B cell (primary cell): Measurements from ENCODE around the gene CDK8. TPM values are rescaled to one million over a fixed set of nuclear protein-coding genes. Genes with fewer than 3 reads are reported as not detected.

Experiments
- ATAC-seq: fragments of 200-7000 bp; cut with Tn5 transposase; one replicate; pipeline ENCODE4 v1.10.0; 2021; ENCODE audit warnings: low read depth, mild to moderate bottlenecking, moderate number of reproducible peaks, moderate library complexity
- CTCF ChIA-PET: fragments of 350-600 bp; sonication (Branson Sonifier 250); formaldehyde crosslinking; loops from one replicate; lab custom pipeline; 2021; ENCODE audit warnings: antibody characterized with exemption, inconsistent platforms; lab: Charles Lee
- POLR2A ChIA-PET: fragments of 350-600 bp; sonication (Branson Sonifier 250); formaldehyde crosslinking; loops from one replicate; lab custom pipeline; 2021; ENCODE audit warnings: antibody characterized with exemption; lab: Charles Lee
- DNase-seq: peaks from one replicate; pipeline ENCODE4 v3.0.0; 2013
- H2AFZ ChIP-seq: 2 replicates; pipeline ENCODE4 v1.6.1; 2012; ENCODE audit warnings: mild to moderate bottlenecking, low read depth, low read length; ENCODE audit not compliant: insufficient read depth, poor library complexity, severe bottlenecking
- H3K27ac ChIP-seq, 2 donors: 1 replicate in 1 of 2; 2 replicates in 1 of 2; pipeline ENCODE4 v1.5.1; 2012 to 2013; ENCODE audit warnings: low read length in 2 of 2, mild to moderate bottlenecking in 2 of 2, moderate library complexity in 1 of 2
- H3K27me3 ChIP-seq, 4 experiments: fragments of 200-600 bp in 1 of 4; sonication (generic) in 1 of 4; replicated peaks in 1 of 4; 1 replicate in 2 of 4; 2 replicates in 2 of 4; pipeline versions ENCODE4 v1.6.1 to v1.7.0; 2013 to 2016; ENCODE audit warnings: low read length in 3 of 4, mild to moderate bottlenecking in 2 of 4, mixed read lengths in 1 of 4, moderate library complexity in 1 of 4; ENCODE audit not compliant: insufficient read depth in 4 of 4, control insufficient read depth in 3 of 4; ENCODE audit errors: control extremely low read depth in 1 of 4
- H3K36me3 ChIP-seq, 2 experiments: replicated peaks in 1 of 2; 1 replicate in 1 of 2; 2 replicates in 1 of 2; pipeline versions ENCODE4 v1.6.1 to v1.7.1; 2013; ENCODE audit warnings: low read length in 1 of 2; ENCODE audit not compliant: insufficient read depth in 2 of 2, control insufficient read depth in 1 of 2; ENCODE audit errors: control extremely low read depth in 1 of 2, extremely low read depth in 1 of 2
- H3K4me1 ChIP-seq, 2 donors: fragments of 200-600 bp in 1 of 2; sonication (generic) in 1 of 2; 1 replicate in 1 of 2; 2 replicates in 1 of 2; pipeline versions ENCODE4 v1.5.1 to v1.6.1; 2013 to 2017; ENCODE audit warnings: low read length in 2 of 2; ENCODE audit not compliant: control insufficient read depth in 2 of 2, insufficient read depth in 2 of 2
- H3K4me2 ChIP-seq: replicated peaks from 2 replicates; pipeline ENCODE3; 2012; ENCODE audit warnings: mild to moderate bottlenecking, low read depth, low read length; ENCODE audit not compliant: poor library complexity, severe bottlenecking
- H3K4me3 ChIP-seq, 5 experiments: fragments of 200-600 bp in 1 of 5; sonication (generic) in 1 of 5; 1 replicate in 3 of 5; 2 replicates in 2 of 5; pipeline versions ENCODE4 v1.5.1 to v1.7.0; 2011 to 2016; ENCODE audit warnings: low read length in 4 of 5, mild to moderate bottlenecking in 4 of 5, low read depth in 2 of 5, control low read depth in 1 of 5, moderate library complexity in 1 of 5; ENCODE audit not compliant: insufficient read depth in 1 of 5; ENCODE audit errors: control extremely low read depth in 1 of 5, extremely low read depth in 1 of 5
- H3K79me2 ChIP-seq: fragments of 200-600 bp; sonication (generic); one replicate; pipeline ENCODE4 v1.6.0; 2016; ENCODE audit warnings: low read length; ENCODE audit not compliant: control insufficient read depth, insufficient read depth
- H3K9ac ChIP-seq: fragments of 200-600 bp; sonication (generic); 2 replicates; pipeline ENCODE4 v1.6.1; 2017; ENCODE audit warnings: mild to moderate bottlenecking, low read length, moderate library complexity
- H3K9me3 ChIP-seq, 3 donors: one replicate each; pipeline versions ENCODE4 v1.6.1 to v1.7.1; 2013; ENCODE audit warnings: low read length in 2 of 3; ENCODE audit not compliant: control insufficient read depth in 2 of 3, insufficient read depth in 1 of 3; ENCODE audit errors: control extremely low read depth in 1 of 3
- H4K20me1 ChIP-seq: 2 replicates; pipeline ENCODE4 v1.6.0; 2012; ENCODE audit warnings: mild to moderate bottlenecking, low read length; ENCODE audit not compliant: insufficient read depth, control insufficient read depth, poor library complexity, severe bottlenecking
- H3K27ac Mint-ChIP-seq: one replicate; pipeline ENCODE4 v1.8.0; 2021; ENCODE audit warnings: mixed read lengths
- H3K27me3 Mint-ChIP-seq: one replicate; pipeline ENCODE4 v1.8.0; 2021; ENCODE audit warnings: mixed read lengths
- H3K4me1 Mint-ChIP-seq: one replicate; pipeline ENCODE4 v1.8.0; 2021; ENCODE audit warnings: mixed read lengths
- H3K4me3 Mint-ChIP-seq: one replicate; pipeline ENCODE4 v1.8.0; 2021; ENCODE audit warnings: mixed read lengths
- H3K9me3 Mint-ChIP-seq: one replicate; pipeline ENCODE4 v1.8.0; 2022; ENCODE audit warnings: mixed read lengths; ENCODE audit not compliant: insufficient read depth
- EZH2 ChIP-seq: IDR thresholded peaks from 2 replicates; pipeline ENCODE4 v1.6.1; 2012; ENCODE audit warnings: borderline replicate concordance, low read depth, mild to moderate bottlenecking, moderate library complexity, low read length; ENCODE audit not compliant: insufficient read depth, poor library complexity, severe bottlenecking
- WGBS: methylation state at CpG from one replicate; pipeline ENCODE4 v1.1.5; 2013; ENCODE audit warnings: missing lambda C conversion rate; ENCODE audit not compliant: insufficient coverage; 5-methylcytosine and 5-hydroxymethylcytosine counted together
- intact Hi-C: fragments of 100-400 bp; cut with micrococcal nuclease; formaldehyde crosslinking; loops from one replicate; pipeline ENCODE4 v1.10.0; 2022
- polyA plus RNA-seq: library from polyadenylated mRNA; depleted of rRNA; stranded (reverse); fragments of >200 nt; gene quantifications from 2 replicates; pipeline ENCODE4 v1.2.3, GENCODE V29; 2012
- total RNA-seq, 2 donors: library from RNA; stranded (reverse); fragments of 120-200 nt in 1 of 2; gene quantifications; 1 replicate in 1 of 2; 2 replicates in 1 of 2; pipeline versions ENCODE4 v1.2.3 to v1.2.4, GENCODE V29; 2013 to 2022
- TF ChIP-seq, protein P1 (sequence below): fragments of 200-600 bp; IDR thresholded peaks from one replicate; pipeline ENCODE4 v1.8.0; 2022; ENCODE audit warnings: antibody characterized with exemption, mild to moderate bottlenecking

Gene CDK8
- total and polyA plus RNA-seq, 2 donors (not counting 1 experiment from before 2014, with no cell fraction given) = 10.8 to 13.5 TPM

DNA sequence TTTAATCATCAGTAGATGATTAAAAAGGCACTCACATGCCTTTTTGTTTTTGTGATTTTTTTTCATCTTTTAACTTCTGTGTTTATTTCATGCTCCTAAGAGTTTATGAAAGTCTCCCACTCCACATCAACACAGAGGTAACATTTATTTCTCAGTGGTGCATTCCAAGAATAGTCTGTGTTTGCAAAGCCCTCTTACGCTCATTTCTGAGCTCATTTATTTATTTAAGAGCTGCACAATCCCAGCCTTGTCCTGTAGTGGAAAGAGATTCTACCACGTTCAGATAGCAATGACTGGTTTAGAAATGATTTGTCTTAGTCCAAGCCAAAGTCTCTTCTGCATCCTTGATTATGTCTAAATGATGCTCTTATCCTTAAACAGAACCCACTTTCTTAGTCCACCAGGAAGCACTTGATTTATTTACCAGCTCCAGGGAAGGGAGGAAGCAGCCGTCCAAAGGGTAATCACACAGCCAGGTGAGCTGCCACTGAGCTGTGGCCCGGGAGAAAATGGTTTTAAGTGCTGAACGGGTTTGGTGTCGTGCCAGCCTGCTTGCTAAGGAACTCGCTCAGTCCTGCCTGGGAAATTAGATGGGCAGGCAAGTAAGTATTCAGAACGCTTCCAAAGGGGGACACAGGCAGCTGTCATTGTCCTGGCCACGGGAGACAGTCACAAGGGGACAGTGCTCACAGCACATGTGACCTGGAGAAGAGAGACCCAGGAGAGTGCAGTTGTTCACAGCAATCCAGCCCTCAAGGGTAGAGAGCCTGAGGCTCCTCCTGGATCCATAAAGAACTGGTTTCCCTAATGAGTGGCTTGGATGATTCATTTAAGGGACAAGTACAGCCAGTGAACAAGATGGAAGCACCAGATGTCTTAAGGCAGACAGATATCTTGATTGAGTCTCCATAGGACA lies 171.8 kb downstream of the CDK8 start:
- Histone ChIP-seq H3K27ac (no peak overlapping the region), H3K79me2 (no peaks in the 10 kb centered on the region), H2AFZ (no peak overlapping the region), H3K9me3 (no peaks in the 10 kb centered on the region), H3K27me3 (peaks cover 0 to 15% (median 2%) of the 10 kb centered on the region in 4 experiments), H3K36me3 (no peaks in the 10 kb centered on the region), H3K4me2 (no peak overlapping the region), H3K4me1 (no peaks in the 10 kb centered on the region), H3K9ac (no peak overlapping the region), H4K20me1 (no peaks in the 10 kb centered on the region), H3K4me3 (no peak overlapping the region)
- Mint-ChIP-seq H3K27ac (no peak overlapping the region), H3K27me3 (peaks cover 9% of the 10 kb centered on the region), H3K4me1 (no peaks in the 10 kb centered on the region), H3K4me3 (no peak overlapping the region), H3K9me3 (no peaks in the 10 kb centered on the region)
- 82% methylated on average over 7 of the region's 9 CpGs for WGBS
- intact Hi-C loops = no loop called here
- ATAC-seq = no peak
- ChIA-PET POLR2A (no interaction called here), CTCF (no interaction called here)
- TF ChIP-seq, protein P1, sequence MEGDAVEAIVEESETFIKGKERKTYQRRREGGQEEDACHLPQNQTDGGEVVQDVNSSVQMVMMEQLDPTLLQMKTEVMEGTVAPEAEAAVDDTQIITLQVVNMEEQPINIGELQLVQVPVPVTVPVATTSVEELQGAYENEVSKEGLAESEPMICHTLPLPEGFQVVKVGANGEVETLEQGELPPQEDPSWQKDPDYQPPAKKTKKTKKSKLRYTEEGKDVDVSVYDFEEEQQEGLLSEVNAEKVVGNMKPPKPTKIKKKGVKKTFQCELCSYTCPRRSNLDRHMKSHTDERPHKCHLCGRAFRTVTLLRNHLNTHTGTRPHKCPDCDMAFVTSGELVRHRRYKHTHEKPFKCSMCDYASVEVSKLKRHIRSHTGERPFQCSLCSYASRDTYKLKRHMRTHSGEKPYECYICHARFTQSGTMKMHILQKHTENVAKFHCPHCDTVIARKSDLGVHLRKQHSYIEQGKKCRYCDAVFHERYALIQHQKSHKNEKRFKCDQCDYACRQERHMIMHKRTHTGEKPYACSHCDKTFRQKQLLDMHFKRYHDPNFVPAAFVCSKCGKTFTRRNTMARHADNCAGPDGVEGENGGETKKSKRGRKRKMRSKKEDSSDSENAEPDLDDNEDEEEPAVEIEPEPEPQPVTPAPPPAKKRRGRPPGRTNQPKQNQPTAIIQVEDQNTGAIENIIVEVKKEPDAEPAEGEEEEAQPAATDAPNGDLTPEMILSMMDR = no peak
- TF ChIP-seq EZH2 = no peak
- DNase-seq = no peak

DNA sequence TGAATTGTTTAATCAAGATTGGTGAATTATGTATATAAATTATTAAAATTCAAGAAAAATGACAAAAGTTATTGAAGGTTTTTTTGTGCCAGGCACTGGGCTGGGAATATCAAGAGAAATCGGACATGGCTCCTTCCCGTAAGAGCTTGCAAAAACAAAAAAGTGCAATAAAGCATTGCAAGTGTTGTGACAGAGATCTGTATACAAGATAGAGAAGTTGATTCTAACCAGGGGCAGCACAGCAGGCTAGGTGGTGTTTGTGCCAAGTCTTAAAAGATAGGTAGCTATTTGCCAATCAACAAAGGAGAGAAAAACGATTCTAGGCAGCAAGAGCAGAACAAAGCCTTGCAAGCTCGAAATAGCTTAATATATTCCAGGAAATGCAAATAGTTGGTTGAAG lies 179.8 kb downstream of the CDK8 start:
- Histone ChIP-seq H4K20me1 (no peaks in the 10 kb centered on the region), H3K79me2 (no peaks in the 10 kb centered on the region), H3K4me1 (no peaks in the 10 kb centered on the region), H3K27ac (no peak overlapping the region), H3K9ac (no peak overlapping the region), H3K4me2 (no peak overlapping the region), H3K9me3 (peaks cover 2 to 29% (median 13%) of the 10 kb centered on the region in 3 donors), H3K4me3 (no peak overlapping the region), H2AFZ (no peak overlapping the region), H3K36me3 (no peaks in the 10 kb centered on the region), H3K27me3 (no peaks in the 10 kb centered on the region)
- ATAC-seq (no peak), DNase-seq (no peak)
- POLR2A ChIA-PET = no interaction called here
- intact Hi-C loops = no loop called here
- TF ChIP-seq, protein P1 = no peak
- TF ChIP-seq EZH2 = no peak
- no peak overlapping the region for H3K27ac Mint-ChIP-seq
- H3K27me3 Mint-ChIP-seq = no peaks in the 10 kb centered on the region
- no peak overlapping the region for H3K4me3 Mint-ChIP-seq
- H3K9me3 Mint-ChIP-seq = peaks cover 11% of the 10 kb centered on the region
- no peaks in the 10 kb centered on the region for H3K4me1 Mint-ChIP-seq
- 72% methylated on average over 4 of the region's 4 CpGs for WGBS
- CTCF ChIA-PET = no interaction called here
